HepG2 (cell line): Measurements from ENCODE around the gene SECTM1. TPM values are rescaled to one million over a fixed set of nuclear protein-coding genes. Genes with fewer than 3 reads are reported as not detected.

Source experiments
- DZIP1 ChIP-seq: sonication (generic); formaldehyde crosslinking; IDR thresholded peaks from 2 replicates; pipeline ENCODE4 v1.5.0; 2020; ENCODE audit warnings: mild to moderate bottlenecking, missing genetic modification reagents
- E2F1 ChIP-seq: sonication (generic); formaldehyde crosslinking; IDR thresholded peaks from 2 replicates; pipeline ENCODE4 v1.5.0; 2020; ENCODE audit warnings: missing genetic modification reagents
- FOXK2 ChIP-seq: fragments of 450-650 bp; IDR thresholded peaks from 2 replicates; pipeline ENCODE4 v1.6.1; 2016
- KDM6A ChIP-seq: IDR thresholded peaks from 2 replicates; pipeline ENCODE4 v1.6.1; 2016; ENCODE audit warnings: low read depth
- REL ChIP-seq: sonication (generic); formaldehyde crosslinking; conservative IDR thresholded peaks from 2 replicates; pipeline ENCODE4 v1.8.0; 2022; ENCODE audit warnings: mild to moderate bottlenecking, missing genetic modification reagents, moderate library complexity
- SUZ12 ChIP-seq: fragments of 150-350 bp; IDR thresholded peaks from 2 replicates; pipeline ENCODE4 v1.6.1; 2014; ENCODE audit warnings: low read depth, low read length
- TBP ChIP-seq: sonication (generic); formaldehyde crosslinking; IDR thresholded peaks from 2 replicates; pipeline ENCODE4 v1.5.0; 2020; ENCODE audit warnings: missing genetic modification reagents
- ZFP62 ChIP-seq: sonication (generic); formaldehyde crosslinking; IDR thresholded peaks from 2 replicates; pipeline ENCODE4 v1.4.0; 2020; ENCODE audit warnings: missing genetic modification reagents
- ZHX1 ChIP-seq: sonication (generic); formaldehyde crosslinking; IDR thresholded peaks from 2 replicates; pipeline ENCODE4 v1.8.1; 2022; ENCODE audit warnings: low read depth, mild to moderate bottlenecking, missing genetic modification reagents
- ZNF138 ChIP-seq: sonication (generic); formaldehyde crosslinking; IDR thresholded peaks from 2 replicates; pipeline ENCODE4 v1.5.0; 2020; ENCODE audit warnings: mild to moderate bottlenecking, low read depth, missing genetic modification reagents
- ZNF513 ChIP-seq: sonication (generic); formaldehyde crosslinking; conservative IDR thresholded peaks from 2 replicates; pipeline ENCODE4 v1.5.0; 2020; ENCODE audit warnings: missing genetic modification reagents
- ZNF652 ChIP-seq: IDR thresholded peaks from 2 replicates; pipeline ENCODE4 v1.6.1; 2016; ENCODE audit warnings: low read depth, borderline replicate concordance
- ZNF75D ChIP-seq: sonication (generic); formaldehyde crosslinking; IDR thresholded peaks from 2 replicates; pipeline ENCODE4 v1.8.1; 2023; ENCODE audit warnings: missing genetic modification reagents, mild to moderate bottlenecking, borderline replicate concordance
- ZNF800 ChIP-seq: sonication (generic); formaldehyde crosslinking; IDR thresholded peaks from 2 replicates; pipeline ENCODE4 v1.4.0; 2020; ENCODE audit warnings: missing genetic modification reagents
- polyA plus RNA-seq, 8 experiments: library from polyadenylated mRNA; depleted of rRNA in 3 of 8; stranded (reverse) in 7 of 8; unstranded in 1 of 8; fragments of >200 nt; fragmentation: Illumina TruSeq in 4 of 8; extraction: Trizol in 4 of 8; gene quantifications; 2 replicates each; pipeline versions ENCODE4 v1.2.1 to v1.2.3, GENCODE V29; 2011 to 2016; ENCODE audit warnings: low read depth in 4 of 8, missing spikeins in 1 of 8, mixed read lengths in 1 of 8; ENCODE audit not compliant: insufficient read depth in 1 of 8
- total RNA-seq, 5 experiments: library from RNA; depleted of rRNA; stranded (reverse); fragments of >200 nt; fragmentation: Illumina TruSeq; extraction: Trizol; gene quantifications; 2 replicates each; pipeline ENCODE4 v1.2.3, GENCODE V29; 2016; ENCODE audit warnings: low read depth in 1 of 5
- TF ChIP-seq, protein P1 (sequence below): sonication (generic); formaldehyde crosslinking; IDR thresholded peaks from 2 replicates; pipeline ENCODE4 v1.5.0; 2020; ENCODE audit warnings: missing genetic modification reagents
- TF ChIP-seq, protein P2 (sequence below): sonication (generic); formaldehyde crosslinking; IDR thresholded peaks from 2 replicates; pipeline ENCODE4 v1.8.1; 2023; ENCODE audit warnings: missing genetic modification reagents, inconsistent platforms, borderline replicate concordance

SECTM1 gene
- total and polyA plus RNA-seq, 2 of the 13 experiments (the other 11 are each of a cell fraction or from before 2014, with no cell fraction given), result 3.5 to 5.3 TPM

GRCh38 chr17:82370471-82371332 is 37.1 kb upstream of the SECTM1 start (continued):
- TF ChIP-seq, protein P1, sequence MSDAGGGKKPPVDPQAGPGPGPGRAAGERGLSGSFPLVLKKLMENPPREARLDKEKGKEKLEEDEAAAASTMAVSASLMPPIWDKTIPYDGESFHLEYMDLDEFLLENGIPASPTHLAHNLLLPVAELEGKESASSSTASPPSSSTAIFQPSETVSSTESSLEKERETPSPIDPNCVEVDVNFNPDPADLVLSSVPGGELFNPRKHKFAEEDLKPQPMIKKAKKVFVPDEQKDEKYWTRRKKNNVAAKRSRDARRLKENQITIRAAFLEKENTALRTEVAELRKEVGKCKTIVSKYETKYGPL (CRISPR knock-in tag), result peak; percentile 53; the same call in 1 of the 2 replicates
- TF ChIP-seq ZFP62 (CRISPR knock-in tag) (no peak), ZNF652 (CRISPR knock-in tag) (0 out of 2 replicates have a peak, but pooled peaks have one; percentile 45), DZIP1 (peak; percentile 93), ZNF75D (CRISPR knock-in tag) (no peak), KDM6A (CRISPR knock-in tag) (no peak), ZHX1 (CRISPR knock-in tag) (0 out of 2 replicates have a peak, but pooled peaks have one; percentile 78), ZNF138 (peak; percentile 50; the same call in 1 of the 2 replicates), SUZ12 (no peak), ZNF513 (CRISPR knock-in tag) (no peak), TBP (CRISPR knock-in tag) (no peak), E2F1 (CRISPR knock-in tag) (peak; percentile 92), ZNF800 (CRISPR knock-in tag) (peak; percentile 91), FOXK2 (no peak), REL (CRISPR knock-in tag) (peak; percentile 82; the same call in 1 of the 2 replicates)
- TF ChIP-seq, protein P2, sequence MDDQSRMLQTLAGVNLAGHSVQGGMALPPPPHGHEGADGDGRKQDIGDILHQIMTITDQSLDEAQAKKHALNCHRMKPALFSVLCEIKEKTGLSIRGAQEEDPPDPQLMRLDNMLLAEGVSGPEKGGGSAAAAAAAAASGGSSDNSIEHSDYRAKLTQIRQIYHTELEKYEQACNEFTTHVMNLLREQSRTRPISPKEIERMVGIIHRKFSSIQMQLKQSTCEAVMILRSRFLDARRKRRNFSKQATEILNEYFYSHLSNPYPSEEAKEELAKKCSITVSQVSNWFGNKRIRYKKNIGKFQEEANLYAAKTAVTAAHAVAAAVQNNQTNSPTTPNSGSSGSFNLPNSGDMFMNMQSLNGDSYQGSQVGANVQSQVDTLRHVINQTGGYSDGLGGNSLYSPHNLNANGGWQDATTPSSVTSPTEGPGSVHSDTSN (CRISPR knock-in tag), result no peak
